CD14-positive monocyte (primary cell): ENCODE results near the gene SLC6A13. TPM values are rescaled to one million over a fixed set of nuclear protein-coding genes. Genes with fewer than 3 reads are reported as not detected.

Source experiments
- DNase-seq, 3 donors: peaks; one replicate each; pipeline ENCODE4 v3.0.0-alpha.2; 2011 to 2022
- H2AFZ ChIP-seq: 2 replicates; pipeline ENCODE4 v1.6.0; 2012; ENCODE audit warnings: mild to moderate bottlenecking, low read depth, low read length, inconsistent platforms; ENCODE audit not compliant: insufficient read depth, poor library complexity, severe bottlenecking
- H3K27ac ChIP-seq, 2 donors: 1 replicate in 1 of 2; 2 replicates in 1 of 2; pipeline ENCODE4 v1.5.1; 2012 to 2013; ENCODE audit warnings: low read length in 2 of 2, control low read depth in 1 of 2, inconsistent platforms in 1 of 2, low read depth in 1 of 2, mild to moderate bottlenecking in 1 of 2
- H3K27me3 ChIP-seq, 2 donors: one replicate each; pipeline versions ENCODE4 v1.6.0 to v1.6.1; 2011 to 2013; ENCODE audit warnings: low read length in 2 of 2; ENCODE audit not compliant: control insufficient read depth in 2 of 2, insufficient read depth in 2 of 2
- H3K36me3 ChIP-seq, 2 donors: replicated peaks in 1 of 2; 1 replicate in 1 of 2; 2 replicates in 1 of 2; pipeline versions ENCODE4 v1.5.1 to v1.6.1; 2012 to 2013; ENCODE audit warnings: low read length in 2 of 2, control low read depth in 1 of 2, inconsistent platforms in 1 of 2, mild to moderate bottlenecking in 1 of 2; ENCODE audit not compliant: insufficient read depth in 2 of 2, control insufficient read depth in 1 of 2
- H3K4me1 ChIP-seq, 2 donors: 1 replicate in 1 of 2; 2 replicates in 1 of 2; pipeline versions ENCODE4 v1.5.1 to v1.6.1; 2012 to 2013; ENCODE audit warnings: low read length in 2 of 2, control low read depth in 1 of 2, inconsistent platforms in 1 of 2, mild to moderate bottlenecking in 1 of 2, moderate library complexity in 1 of 2; ENCODE audit not compliant: insufficient read depth in 2 of 2, control insufficient read depth in 1 of 2
- H3K4me2 ChIP-seq: replicated peaks from 2 replicates; pipeline ENCODE3; 2012; ENCODE audit warnings: low read length, moderate library complexity, mild to moderate bottlenecking; ENCODE audit not compliant: poor library complexity, severe bottlenecking; ENCODE audit errors: extremely low read depth
- H3K4me3 ChIP-seq, 3 experiments: fragments of 200-600 bp in 1 of 3; sonication (generic) in 1 of 3; replicated peaks in 1 of 3; 1 replicate in 2 of 3; 2 replicates in 1 of 3; pipeline ENCODE4 v1.5.1; 2011 to 2013; ENCODE audit warnings: low read length in 3 of 3, mild to moderate bottlenecking in 3 of 3, control low read depth in 2 of 3, low read depth in 2 of 3, inconsistent platforms in 1 of 3, moderate library complexity in 1 of 3
- H3K79me2 ChIP-seq: 2 replicates; pipeline ENCODE4 v1.6.0; 2012; ENCODE audit warnings: mild to moderate bottlenecking, control low read depth, inconsistent platforms, low read length, moderate library complexity; ENCODE audit not compliant: insufficient read depth
- H3K9ac ChIP-seq: 2 replicates; pipeline ENCODE4 v1.6.0; 2017; ENCODE audit warnings: low read length, mild to moderate bottlenecking; ENCODE audit not compliant: insufficient read depth, poor library complexity, severe bottlenecking
- H3K9me3 ChIP-seq, 2 donors: replicated peaks in 1 of 2; 1 replicate in 1 of 2; 2 replicates in 1 of 2; pipeline versions ENCODE4 v1.5.1 to v1.6.1; 2012 to 2013; ENCODE audit warnings: low read length in 2 of 2, control low read depth in 1 of 2; ENCODE audit not compliant: control insufficient read depth in 1 of 2, insufficient read depth in 1 of 2
- H4K20me1 ChIP-seq: 2 replicates; pipeline ENCODE4 v1.6.0; 2012; ENCODE audit warnings: mild to moderate bottlenecking, low read length, control low read depth, moderate library complexity; ENCODE audit not compliant: insufficient read depth
- H3K27ac Mint-ChIP-seq, 7 donors: one replicate each; pipeline ENCODE4 v1.8.0; 2020; ENCODE audit warnings: mild to moderate bottlenecking in 7 of 7, mixed read lengths in 7 of 7, moderate library complexity in 6 of 7, inconsistent platforms in 2 of 7
- H3K27me3 Mint-ChIP-seq, 3 donors: one replicate each; pipeline ENCODE4 v1.8.0; 2021 to 2022; ENCODE audit warnings: low read depth in 3 of 3, mild to moderate bottlenecking in 3 of 3, mixed read lengths in 3 of 3, moderate library complexity in 3 of 3, inconsistent platforms in 1 of 3
- H3K36me3 Mint-ChIP-seq, 2 donors: one replicate each; pipeline ENCODE4 v1.8.0; 2020; ENCODE audit warnings: mixed read lengths in 2 of 2, inconsistent platforms in 1 of 2, mild to moderate bottlenecking in 1 of 2
- H3K4me1 Mint-ChIP-seq: one replicate; pipeline ENCODE4 v1.8.0; 2020; ENCODE audit warnings: mild to moderate bottlenecking, mixed read lengths
- H3K4me3 Mint-ChIP-seq, 2 donors: one replicate each; pipeline ENCODE4 v1.8.0; 2020; ENCODE audit warnings: mild to moderate bottlenecking in 2 of 2, mixed read lengths in 2 of 2, moderate library complexity in 1 of 2
- H3K9me3 Mint-ChIP-seq, 7 donors: one replicate each; pipeline ENCODE4 v1.8.0; 2020 to 2022; ENCODE audit warnings: mixed read lengths in 7 of 7, mild to moderate bottlenecking in 6 of 7, moderate library complexity in 6 of 7, inconsistent platforms in 2 of 7
- WGBS: methylation state at CpG from one replicate; pipeline ENCODE4 v1.1.5; 2013; ENCODE audit warnings: missing lambda C conversion rate; ENCODE audit not compliant: insufficient coverage; 5-methylcytosine and 5-hydroxymethylcytosine counted together
- intact Hi-C, 2 donors: fragments of 100-400 bp; cut with micrococcal nuclease; formaldehyde crosslinking; loops; one replicate each; pipeline versions ENCODE4 v1.15.0 to v1.15.1; 2023
- polyA plus RNA-seq, 3 donors: library from polyadenylated mRNA; depleted of rRNA in 1 of 3; unstranded in 2 of 3; stranded (reverse) in 1 of 3; fragments of 300-500 nt in 2 of 3; fragments of >200 nt in 1 of 3; fragmentation: Illumina TruSeq in 2 of 3; gene quantifications; 1 replicate in 2 of 3; 2 replicates in 1 of 3; pipeline ENCODE4 v1.2.3, GENCODE V29; 2012 to 2021
- TF ChIP-seq, protein P1 (sequence below): fragments of 200-600 bp; IDR thresholded peaks from one replicate; pipeline ENCODE4 v1.8.0; 2022; ENCODE audit warnings: antibody characterized with exemption, mild to moderate bottlenecking

Gene SLC6A13
- polyA plus RNA-seq, 3 donors = 0.13 TPM; not detected in 2

DNA sequence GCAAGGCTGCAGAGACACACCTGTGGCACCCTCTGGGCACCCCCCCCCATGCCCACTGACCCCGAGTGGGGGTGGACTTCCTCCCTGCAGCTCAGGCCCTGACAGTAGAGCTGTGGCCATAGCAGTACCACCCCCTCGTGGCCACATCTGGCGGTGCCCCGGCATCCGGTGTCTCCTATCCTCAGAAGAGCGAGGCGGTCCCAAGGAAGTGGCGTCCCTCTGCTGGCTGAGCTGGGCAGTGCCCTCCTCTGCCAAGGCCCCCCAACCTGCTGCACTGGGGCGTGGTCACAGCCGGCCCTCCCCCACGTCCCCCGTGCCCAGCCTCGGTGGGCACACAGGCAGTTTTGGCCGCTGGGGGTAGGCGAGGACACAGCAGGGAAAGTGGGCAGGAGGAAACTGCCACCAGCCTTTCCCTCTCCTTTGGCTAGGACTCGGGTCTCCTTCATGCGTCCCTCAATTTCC is 42.7 kb downstream of the SLC6A13 start:
- Histone ChIP-seq H4K20me1 (no peaks in the 10 kb centered on the region), H3K27ac (no peak overlapping the region), H2AFZ (no peak overlapping the region), H3K4me3 (no peak overlapping the region), H3K4me1 (peaks cover 10 to 14% of the 10 kb centered on the region in 2 donors), H3K9ac (no peak overlapping the region), H3K9me3 (no peaks in the 10 kb centered on the region), H3K79me2 (no peaks in the 10 kb centered on the region), H3K27me3 (no peaks in the 10 kb centered on the region), H3K36me3 (no peaks in the 10 kb centered on the region), H3K4me2 (peak overlapping the region; percentile 20)
- Mint-ChIP-seq H3K27ac (no peak overlapping the region), H3K4me1 (peaks cover 9% of the 10 kb centered on the region), H3K9me3 (no peaks in the 10 kb centered on the region), H3K4me3 (no peak overlapping the region), H3K27me3 (peaks cover 2 to 7% (median 6%) of the 10 kb centered on the region in 3 donors), H3K36me3 (no peaks in the 10 kb centered on the region)
- peak; percentile 81 to 87 (median 86) for DNase-seq
- TF ChIP-seq, protein P1, sequence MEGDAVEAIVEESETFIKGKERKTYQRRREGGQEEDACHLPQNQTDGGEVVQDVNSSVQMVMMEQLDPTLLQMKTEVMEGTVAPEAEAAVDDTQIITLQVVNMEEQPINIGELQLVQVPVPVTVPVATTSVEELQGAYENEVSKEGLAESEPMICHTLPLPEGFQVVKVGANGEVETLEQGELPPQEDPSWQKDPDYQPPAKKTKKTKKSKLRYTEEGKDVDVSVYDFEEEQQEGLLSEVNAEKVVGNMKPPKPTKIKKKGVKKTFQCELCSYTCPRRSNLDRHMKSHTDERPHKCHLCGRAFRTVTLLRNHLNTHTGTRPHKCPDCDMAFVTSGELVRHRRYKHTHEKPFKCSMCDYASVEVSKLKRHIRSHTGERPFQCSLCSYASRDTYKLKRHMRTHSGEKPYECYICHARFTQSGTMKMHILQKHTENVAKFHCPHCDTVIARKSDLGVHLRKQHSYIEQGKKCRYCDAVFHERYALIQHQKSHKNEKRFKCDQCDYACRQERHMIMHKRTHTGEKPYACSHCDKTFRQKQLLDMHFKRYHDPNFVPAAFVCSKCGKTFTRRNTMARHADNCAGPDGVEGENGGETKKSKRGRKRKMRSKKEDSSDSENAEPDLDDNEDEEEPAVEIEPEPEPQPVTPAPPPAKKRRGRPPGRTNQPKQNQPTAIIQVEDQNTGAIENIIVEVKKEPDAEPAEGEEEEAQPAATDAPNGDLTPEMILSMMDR = peak; percentile 99
- 7% methylated on average over 14 of the region's 17 CpGs for WGBS
- intact Hi-C loops = no loop called here

DNA sequence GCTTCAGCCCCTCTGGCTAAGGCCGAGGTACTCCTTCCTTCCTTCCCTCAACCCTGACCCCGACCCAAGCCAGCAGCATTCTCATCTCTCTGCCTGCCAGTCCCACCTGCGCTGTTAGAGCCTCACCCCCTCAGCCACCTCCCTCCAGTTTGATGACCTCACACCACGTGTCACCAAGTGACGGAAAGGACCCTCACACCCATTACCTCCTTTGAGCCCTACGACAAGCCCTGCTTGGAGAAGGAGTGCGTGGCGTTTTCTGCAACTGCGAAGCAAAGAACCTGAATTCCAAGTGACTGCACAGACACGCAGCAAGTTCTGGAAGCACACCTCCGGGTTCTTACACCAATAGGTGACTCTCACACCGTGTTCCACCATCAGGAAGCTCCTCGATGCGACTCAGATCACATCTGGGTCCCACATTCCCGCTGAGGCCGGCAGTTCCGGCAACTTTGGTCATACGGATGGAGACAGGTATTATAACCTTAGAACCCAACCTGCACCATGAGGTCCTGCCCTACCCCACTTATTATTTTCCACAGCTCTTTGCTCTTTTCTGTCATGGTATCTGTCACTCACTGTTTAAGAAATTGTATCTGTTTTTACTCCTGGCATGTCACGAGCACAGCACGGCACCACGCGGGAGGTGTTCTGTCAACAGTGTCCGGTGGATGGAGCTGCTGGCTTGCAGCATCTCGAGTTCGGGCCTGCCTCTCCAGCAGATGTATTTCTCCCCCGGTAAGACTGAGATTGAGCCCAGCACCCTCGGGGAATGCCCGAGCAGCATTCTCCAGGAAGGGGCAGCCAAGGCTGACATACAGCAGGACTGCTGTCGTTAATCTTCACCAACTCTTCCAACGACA is 43.7 kb downstream of the SLC6A13 start:
- H3K27ac Mint-ChIP-seq = no peak overlapping the region
- 94% methylated on average over 30 of the region's 30 CpGs for WGBS
- Histone ChIP-seq H3K36me3 (no peaks in the 10 kb centered on the region), H2AFZ (no peak overlapping the region), H3K9me3 (no peaks in the 10 kb centered on the region), H3K4me3 (no peak overlapping the region), H3K27me3 (no peaks in the 10 kb centered on the region), H3K27ac (no peak overlapping the region), H3K9ac (no peak overlapping the region), H3K4me2 (no peak overlapping the region), H4K20me1 (no peaks in the 10 kb centered on the region), H3K79me2 (no peaks in the 10 kb centered on the region), H3K4me1 (peaks cover 20 to 24% of the 10 kb centered on the region in 2 donors)
- H3K4me3 Mint-ChIP-seq = no peak overlapping the region
- peaks cover 18% of the 10 kb centered on the region for H3K4me1 Mint-ChIP-seq
- TF ChIP-seq, protein P1 = no peak
- H3K36me3 Mint-ChIP-seq = no peaks in the 10 kb centered on the region
- no peak for DNase-seq
- no peaks in the 10 kb centered on the region for H3K9me3 Mint-ChIP-seq
- peaks cover 2 to 7% (median 6%) of the 10 kb centered on the region in 3 donors for H3K27me3 Mint-ChIP-seq
- intact Hi-C loops = no loop called here
